ENCODE data around the gene P3H2. TPM values are rescaled to one million over a fixed set of nuclear protein-coding genes. Genes with fewer than 3 reads are reported as not detected.

P3H2 gene
- total RNA-seq, 1 experiment from 2014 or later: 0.76 TPM

DNA sequence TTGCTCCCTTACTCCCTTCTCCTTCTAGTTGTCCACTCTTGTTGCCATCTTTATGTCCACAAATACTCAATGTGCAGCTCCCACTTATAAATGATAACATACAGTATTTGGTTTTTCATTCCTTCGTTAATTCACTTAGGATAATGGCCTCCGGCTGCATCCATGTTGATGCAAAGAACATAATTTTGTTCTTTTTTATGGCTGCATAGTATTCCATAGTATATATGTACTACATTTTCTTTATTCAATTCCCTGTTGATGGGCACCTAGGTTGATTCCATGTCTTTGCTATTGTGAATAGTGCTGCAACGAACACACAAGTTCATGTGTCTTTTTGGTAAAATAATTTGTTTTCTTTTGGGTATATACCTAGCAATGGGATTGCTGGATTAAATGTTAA, 21.3 kb upstream of the P3H2 start:
- H3K27ac ChIP-seq (ENCODE audit: low read depth, low read length): no peak overlapping the region
- ATAC-seq (no peak), DNase-seq (ENCODE audit: low read depth, low spot score) (no peak)
- ChIA-PET POLR2A (no interaction called here), CTCF (no interaction called here), RAD21 (ENCODE audit: low non-redundant PET in 1 of 2, low total read pairs in 2 of 2, uncharacterized antibody in 2 of 2, unreplicated experiment in 2 of 2) (no interaction called here)
- intact Hi-C loops (cut with micrococcal nuclease): no loop called here
- H3K9me2 ChIP-seq (ENCODE audit: insufficient read depth): no peaks in the 10 kb centered on the region; the same call in 1 of the 2 replicates
- H3K4me2 ChIP-seq (ENCODE audit: low read length): no peak overlapping the region
- no peaks in the 10 kb centered on the region for H3K27me3 ChIP-seq (ENCODE audit: insufficient read depth, low read length)
- no peaks in the 10 kb centered on the region for H3K36me3 ChIP-seq (ENCODE audit: control insufficient read depth in 1 of 2, insufficient read depth in 2 of 2, low read length in 2 of 2)
- no peaks in the 10 kb centered on the region for H3K79me2 ChIP-seq (ENCODE audit: insufficient read depth, low read length)
- no peaks in the 10 kb centered on the region for H3K4me1 ChIP-seq (ENCODE audit: control insufficient read depth in 1 of 2, insufficient read depth in 2 of 2, low read length in 2 of 2)
- no peak overlapping the region for H2AFZ ChIP-seq (ENCODE audit: low read depth, low read length, poor library complexity, severe bottlenecking)
- BruUV-seq (replicated peaks): no TSS peak
- no peak overlapping the region for H3K9ac ChIP-seq (ENCODE audit: low read length)
- H3K4me3 ChIP-seq (replicated peaks in 1 of 2; ENCODE audit: low read depth in 1 of 2, low read length in 2 of 2): no peak overlapping the region
- H3K9me3 ChIP-seq (ENCODE audit: control insufficient read depth in 1 of 2, insufficient read depth in 1 of 2, low read depth in 1 of 2, low read length in 2 of 2): no peaks in the 10 kb centered on the region
- H4K20me1 ChIP-seq (ENCODE audit: insufficient read depth): no peaks in the 10 kb centered on the region
- no peak for TF ChIP-seq SRF (IDR thresholded peaks at IDR 0.05; ENCODE audit: low read depth)
- TF ChIP-seq EZH2phosphoT487 (IDR thresholded peaks at IDR 0.05; ENCODE audit: borderline replicate concordance): no peak
- TF ChIP-seq CBX3 (IDR thresholded peaks at IDR 0.05; ENCODE audit: low read depth): no peak
- TF ChIP-seq ZNF274 (IDR thresholded peaks at IDR 0.05; ENCODE audit: low read depth, low read length): no peak

DNA sequence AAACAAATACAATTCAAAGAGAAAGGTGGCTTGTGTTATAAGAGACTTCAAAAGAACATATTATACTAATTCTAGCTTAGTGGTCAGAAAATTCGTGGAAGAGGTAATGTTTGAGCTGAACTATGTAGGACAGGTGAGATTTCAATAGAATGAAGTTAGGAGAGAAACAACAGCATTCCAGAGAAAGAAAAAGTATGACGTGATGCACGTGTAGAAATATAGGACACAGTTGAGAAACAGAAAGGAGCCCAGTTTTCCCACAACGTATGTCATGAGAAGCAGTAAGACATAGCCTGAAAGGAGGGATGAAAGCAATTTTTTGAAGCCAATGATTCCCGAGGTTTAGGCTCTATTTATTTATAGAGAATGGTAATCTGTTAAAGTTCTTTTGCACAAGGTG, 18.7 kb upstream of the P3H2 start:
- ChIA-PET RAD21 (ENCODE audit: low non-redundant PET in 1 of 2, low total read pairs in 2 of 2, uncharacterized antibody in 2 of 2, unreplicated experiment in 2 of 2) (no interaction called here), POLR2A (no interaction called here), CTCF (no interaction called here)
- no peak for DNase-seq (ENCODE audit: low read depth, low spot score)
- no peak for ATAC-seq
- TF ChIP-seq, protein P1, sequence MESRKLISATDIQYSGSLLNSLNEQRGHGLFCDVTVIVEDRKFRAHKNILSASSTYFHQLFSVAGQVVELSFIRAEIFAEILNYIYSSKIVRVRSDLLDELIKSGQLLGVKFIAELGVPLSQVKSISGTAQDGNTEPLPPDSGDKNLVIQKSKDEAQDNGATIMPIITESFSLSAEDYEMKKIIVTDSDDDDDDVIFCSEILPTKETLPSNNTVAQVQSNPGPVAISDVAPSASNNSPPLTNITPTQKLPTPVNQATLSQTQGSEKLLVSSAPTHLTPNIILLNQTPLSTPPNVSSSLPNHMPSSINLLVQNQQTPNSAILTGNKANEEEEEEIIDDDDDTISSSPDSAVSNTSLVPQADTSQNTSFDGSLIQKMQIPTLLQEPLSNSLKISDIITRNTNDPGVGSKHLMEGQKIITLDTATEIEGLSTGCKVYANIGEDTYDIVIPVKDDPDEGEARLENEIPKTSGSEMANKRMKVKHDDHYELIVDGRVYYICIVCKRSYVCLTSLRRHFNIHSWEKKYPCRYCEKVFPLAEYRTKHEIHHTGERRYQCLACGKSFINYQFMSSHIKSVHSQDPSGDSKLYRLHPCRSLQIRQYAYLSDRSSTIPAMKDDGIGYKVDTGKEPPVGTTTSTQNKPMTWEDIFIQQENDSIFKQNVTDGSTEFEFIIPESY (IDR thresholded peaks at IDR 0.05; ENCODE audit: extremely low read depth, insufficient replicate concordance, low read length): no peak
- TF ChIP-seq CBX3 (IDR thresholded peaks at IDR 0.05; ENCODE audit: low read depth): no peak
- no peak for TF ChIP-seq ZFX (IDR thresholded peaks at IDR 0.05)
- no peaks in the 10 kb centered on the region for H3K36me3 ChIP-seq (ENCODE audit: control insufficient read depth in 1 of 2, insufficient read depth in 2 of 2, low read length in 2 of 2)
- no peaks in the 10 kb centered on the region for H3K9me3 ChIP-seq (ENCODE audit: control insufficient read depth in 1 of 2, insufficient read depth in 1 of 2, low read depth in 1 of 2, low read length in 2 of 2)
- intact Hi-C loops (cut with micrococcal nuclease): no loop called here
- H3K4me3 ChIP-seq (replicated peaks in 1 of 2; ENCODE audit: low read depth in 1 of 2, low read length in 2 of 2): no peak overlapping the region
- H2AFZ ChIP-seq (ENCODE audit: low read depth, low read length, poor library complexity, severe bottlenecking): no peak overlapping the region
- H3K27me3 ChIP-seq (ENCODE audit: insufficient read depth, low read length): no peaks in the 10 kb centered on the region
- no peak overlapping the region for H3K4me2 ChIP-seq (ENCODE audit: low read length)
- H4K20me1 ChIP-seq (ENCODE audit: insufficient read depth): no peaks in the 10 kb centered on the region
- BruUV-seq (replicated peaks): no TSS peak
- no peaks in the 10 kb centered on the region for H3K4me1 ChIP-seq (ENCODE audit: control insufficient read depth in 1 of 2, insufficient read depth in 2 of 2, low read length in 2 of 2)
- no peak overlapping the region for H3K27ac ChIP-seq (ENCODE audit: low read depth, low read length)
- H3K79me2 ChIP-seq (ENCODE audit: insufficient read depth, low read length): no peaks in the 10 kb centered on the region
- no peak overlapping the region for H3K9ac ChIP-seq (ENCODE audit: low read length)
- no peaks in the 10 kb centered on the region; the same call in 1 of the 2 replicates for H3K9me2 ChIP-seq (ENCODE audit: insufficient read depth)

Measured in HCT116 (cell line).